ENCODE measurements around the gene CEACAM16. TPM values are rescaled to one million over a fixed set of nuclear protein-coding genes. Genes with fewer than 3 reads are reported as not detected.
A peak's percentile ranks its signal among the peaks of the same experiment; 100 is the strongest.

The CEACAM16 gene
- total RNA-seq, 1 experiment from 2014 or later = not detected

GRCh38 chr19:44717603-44718002, 18.7 kb downstream of the CEACAM16 start:
- no peak overlapping the region for H2AFZ ChIP-seq (ENCODE audit: low read depth, low read length, poor library complexity, severe bottlenecking)
- ChIA-PET CTCF (interaction anchor here (0.7 to 3.0 kb wide), 5 partner anchors 28 to 147 kb away, joined by 3 to 15 read pairs (median 4); no protein-coding TSS in a partner anchor), RAD21 (ENCODE audit: low non-redundant PET in 1 of 2, low total read pairs in 2 of 2, uncharacterized antibody in 2 of 2, unreplicated experiment in 2 of 2) (interaction anchor here in 1 of 2 experiments (0.7 kb wide), 1 partner anchor 26 kb away, joined by 3 read pairs; no protein-coding TSS in a partner anchor), POLR2A (no interaction called here)
- H3K36me3 ChIP-seq (ENCODE audit: control insufficient read depth in 1 of 2, insufficient read depth in 2 of 2, low read length in 2 of 2) = no peaks in the 10 kb centered on the region
- H3K9ac ChIP-seq (ENCODE audit: low read length) = no peak overlapping the region
- BruUV-seq (replicated peaks) = no TSS peak
- H3K4me3 ChIP-seq (replicated peaks in 1 of 2; ENCODE audit: low read depth in 1 of 2, low read length in 2 of 2) = no peak overlapping the region
- DNase-seq (ENCODE audit: low read depth, low spot score) = no peak
- H3K9me3 ChIP-seq (ENCODE audit: control insufficient read depth in 1 of 2, insufficient read depth in 1 of 2, low read depth in 1 of 2, low read length in 2 of 2) = peaks cover 0 to 9% of the 10 kb centered on the region in 2 experiments; a peak in 1 of 4 replicates
- H3K4me2 ChIP-seq (ENCODE audit: low read length) = no peak overlapping the region
- H3K79me2 ChIP-seq (ENCODE audit: insufficient read depth, low read length) = no peaks in the 10 kb centered on the region
- no peak overlapping the region for H3K27ac ChIP-seq (ENCODE audit: low read depth, low read length)
- no peak for TF ChIP-seq EZH2 (IDR thresholded peaks at IDR 0.05)
- TF ChIP-seq TCF7L2 (IDR thresholded peaks at IDR 0.05; ENCODE audit: borderline replicate concordance, extremely low read depth, insufficient read depth, insufficient read length) = no peak
- TF ChIP-seq SP1 (IDR thresholded peaks at IDR 0.05; ENCODE audit: low read depth) = no peak
- TF ChIP-seq ZFX (IDR thresholded peaks at IDR 0.05) = no peak
- TF ChIP-seq POLR2A (IDR thresholded peaks at IDR 0.05; ENCODE audit: borderline replicate concordance, extremely low read depth, insufficient read depth, insufficient read length) = no peak
- TF ChIP-seq ATF3 (IDR thresholded peaks at IDR 0.05) = no peak
- peaks cover 31 to 32% of the 10 kb centered on the region in 2 experiments for H3K4me1 ChIP-seq (ENCODE audit: control insufficient read depth in 1 of 2, insufficient read depth in 2 of 2, low read length in 2 of 2)
- ATAC-seq = no peak
- H3K9me2 ChIP-seq (ENCODE audit: insufficient read depth) = no peaks in the 10 kb centered on the region
- H3K27me3 ChIP-seq (ENCODE audit: insufficient read depth, low read length) = no peaks in the 10 kb centered on the region
- intact Hi-C loops (cut with micrococcal nuclease) = no loop called here
- no peaks in the 10 kb centered on the region for H4K20me1 ChIP-seq (ENCODE audit: insufficient read depth)

GRCh38 chr19:44718441-44719261, 19.7 kb downstream of the CEACAM16 start:
- no peak overlapping the region for H3K9ac ChIP-seq (ENCODE audit: low read length)
- no peaks in the 10 kb centered on the region for H3K36me3 ChIP-seq (ENCODE audit: control insufficient read depth in 1 of 2, insufficient read depth in 2 of 2, low read length in 2 of 2)
- H4K20me1 ChIP-seq (ENCODE audit: insufficient read depth) = no peaks in the 10 kb centered on the region
- intact Hi-C loops (cut with micrococcal nuclease) = no loop called here
- H3K27ac ChIP-seq (ENCODE audit: low read depth, low read length) = peak overlapping the region; percentile 60
- peaks cover 34 to 40% of the 10 kb centered on the region in 2 experiments for H3K4me1 ChIP-seq (ENCODE audit: control insufficient read depth in 1 of 2, insufficient read depth in 2 of 2, low read length in 2 of 2)
- POLR2A ChIA-PET = no interaction called here
- CTCF ChIA-PET = interaction anchor here (0.7 to 3.0 kb wide), 6 partner anchors 26 to 148 kb away, joined by 3 to 15 read pairs (median 4); no protein-coding TSS in a partner anchor
- no peaks in the 10 kb centered on the region for H3K79me2 ChIP-seq (ENCODE audit: insufficient read depth, low read length)
- peak; percentile 41 for ATAC-seq
- peak overlapping the region; percentile 57 for H2AFZ ChIP-seq (ENCODE audit: low read depth, low read length, poor library complexity, severe bottlenecking)
- peak overlapping the region; percentile 45 for H3K4me2 ChIP-seq (ENCODE audit: low read length)
- no peaks in the 10 kb centered on the region for H3K27me3 ChIP-seq (ENCODE audit: insufficient read depth, low read length)
- RAD21 ChIA-PET (ENCODE audit: low non-redundant PET in 1 of 2, low total read pairs in 2 of 2, uncharacterized antibody in 2 of 2, unreplicated experiment in 2 of 2) = interaction anchor here in 1 of 2 experiments (0.7 kb wide), 1 partner anchor 27 kb away, joined by 3 read pairs; no protein-coding TSS in a partner anchor
- BruUV-seq (replicated peaks) = no TSS peak
- no peak overlapping the region for H3K4me3 ChIP-seq (replicated peaks in 1 of 2; ENCODE audit: low read depth in 1 of 2, low read length in 2 of 2)
- H3K9me2 ChIP-seq (ENCODE audit: insufficient read depth) = no peaks in the 10 kb centered on the region
- peaks cover 0 to 9% of the 10 kb centered on the region in 2 experiments; a peak in 1 of 4 replicates for H3K9me3 ChIP-seq (ENCODE audit: control insufficient read depth in 1 of 2, insufficient read depth in 1 of 2, low read depth in 1 of 2, low read length in 2 of 2)
- no peak for DNase-seq (ENCODE audit: low read depth, low spot score)
- TF ChIP-seq CBX3 (IDR thresholded peaks at IDR 0.05; ENCODE audit: low read depth) = no peak
- no peak for TF ChIP-seq ZNF274 (IDR thresholded peaks at IDR 0.05; ENCODE audit: low read depth, low read length)
- TF ChIP-seq ATF3 (IDR thresholded peaks at IDR 0.05) = no peak
- no peak for TF ChIP-seq TCF7L2 (IDR thresholded peaks at IDR 0.05; ENCODE audit: borderline replicate concordance, extremely low read depth, insufficient read depth, insufficient read length)
- TF ChIP-seq CTCF (IDR thresholded peaks at IDR 0.05 in 2 of 3, conservative IDR thresholded peaks at IDR 0.05 in 1 of 3; ENCODE audit: borderline replicate concordance in 1 of 3, insufficient read depth in 1 of 3, low read depth in 2 of 3, low read length in 2 of 3) = no peak
- no peak; the same call in 1 of the 2 replicates for TF ChIP-seq SP1 (IDR thresholded peaks at IDR 0.05; ENCODE audit: low read depth)
- no peak for TF ChIP-seq EZH2 (IDR thresholded peaks at IDR 0.05)
- TF ChIP-seq ELF1 (IDR thresholded peaks at IDR 0.05; ENCODE audit: borderline replicate concordance, low read depth) = no peak
- TF ChIP-seq EGR1 (IDR thresholded peaks at IDR 0.05; ENCODE audit: low read depth) = no peak
- TF ChIP-seq YY1 (IDR thresholded peaks at IDR 0.05; ENCODE audit: extremely low read depth, insufficient replicate concordance, low read depth, low read length) = no peak
- TF ChIP-seq ZFX (IDR thresholded peaks at IDR 0.05) = no peak
- TF ChIP-seq POLR2A (IDR thresholded peaks at IDR 0.05; ENCODE audit: borderline replicate concordance, extremely low read depth, insufficient read depth, insufficient read length) = no peak
- no peak for TF ChIP-seq JUND (IDR thresholded peaks at IDR 0.05)

Data from HCT116 (cell line).